HUDEP-2 (cell line): ENCODE results near the gene STAMBPL1.
"Not testable (repeated sequence)": the region's sequence is repeated elsewhere in the genome, so short reads cannot be mapped to it uniquely, and the experiment has no call there.

Source experiments
- DNase-seq, 76 experiments: peaks; one replicate each; lab custom pipeline; 2025; ENCODE audit not compliant: unreplicated experiment in 76 of 76; lab: John Stamatoyannopoulos, UW

STAMBPL1 gene

GRCh38 chr10:88918191-88918905, 38.3 kb downstream of the STAMBPL1 start:
- DNase-seq: no peak

GRCh38 chr10:88919041-88919440, 39.0 kb downstream of the STAMBPL1 start:
- no peak for DNase-seq

- no peak for DNase-seq
Measured at GRCh38 chr10:88920198-88920597, 40.2 kb downstream of the STAMBPL1 start.

GRCh38 chr10:88920986-88921593, 41.0 kb downstream of the STAMBPL1 start:
- no peak for DNase-seq

GRCh38 chr10:88922041-88922440, 42.0 kb downstream of the STAMBPL1 start:
- no peak for DNase-seq

DNA sequence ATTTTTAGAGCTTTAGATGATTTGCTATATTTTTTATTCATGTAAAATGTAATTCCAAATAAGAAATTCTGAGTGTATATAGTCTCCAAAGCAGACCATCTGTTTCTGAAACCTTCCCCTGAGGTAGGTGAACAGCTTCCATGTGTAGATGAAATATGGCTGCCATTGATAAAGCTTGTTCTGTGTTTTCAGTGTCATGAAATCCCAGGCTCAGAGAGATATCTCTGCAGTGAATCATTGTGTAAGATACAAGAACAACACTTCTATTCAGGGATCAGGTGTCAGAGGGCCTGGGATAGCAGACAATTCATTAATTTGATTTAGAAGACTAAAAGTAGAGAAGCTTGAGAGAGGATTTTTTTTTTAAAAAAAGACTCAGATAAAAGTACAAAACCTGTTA, 43.5 kb downstream of the STAMBPL1 start:
- no peak for DNase-seq

DNA sequence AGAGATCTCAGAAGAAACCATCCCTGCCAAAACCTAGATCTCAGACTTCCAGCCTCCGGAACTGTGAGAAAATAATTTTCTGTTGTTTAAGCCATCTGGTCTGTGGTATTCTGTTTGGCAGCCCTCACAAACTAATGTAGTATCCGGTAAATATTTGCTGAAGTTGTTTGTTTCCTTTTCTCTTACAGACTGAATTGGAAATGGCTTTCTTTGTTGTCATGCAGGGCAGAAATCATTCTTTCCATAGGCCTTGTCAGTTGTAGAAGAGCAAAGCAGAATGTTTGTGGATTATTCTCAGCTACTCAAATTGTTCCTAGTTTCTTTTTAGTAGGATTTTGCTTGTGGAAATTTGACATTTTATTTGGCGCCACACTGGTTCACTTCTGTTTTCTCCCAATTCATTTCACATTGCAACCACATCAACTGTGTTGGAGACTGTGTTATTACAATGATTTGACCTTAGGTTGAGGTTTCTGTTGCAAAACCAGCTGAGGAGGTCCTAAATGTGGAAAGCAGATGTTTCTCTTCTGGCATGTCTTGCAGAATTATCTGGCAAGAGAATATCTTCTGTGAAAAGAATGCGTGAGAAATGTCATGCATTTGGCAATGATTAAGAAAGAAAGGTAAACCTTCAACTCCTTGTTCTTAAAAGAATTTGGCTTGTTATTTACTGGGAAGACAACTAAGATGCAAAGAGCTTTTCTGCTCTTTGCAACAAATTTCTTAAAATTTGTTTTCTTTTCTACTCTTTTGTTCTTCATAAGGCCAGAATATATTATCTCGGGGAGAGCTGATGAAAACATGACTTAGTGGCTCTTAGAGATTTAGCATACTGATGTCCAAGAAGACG, 46.7 kb downstream of the STAMBPL1 start:
- no peak for DNase-seq

DNA sequence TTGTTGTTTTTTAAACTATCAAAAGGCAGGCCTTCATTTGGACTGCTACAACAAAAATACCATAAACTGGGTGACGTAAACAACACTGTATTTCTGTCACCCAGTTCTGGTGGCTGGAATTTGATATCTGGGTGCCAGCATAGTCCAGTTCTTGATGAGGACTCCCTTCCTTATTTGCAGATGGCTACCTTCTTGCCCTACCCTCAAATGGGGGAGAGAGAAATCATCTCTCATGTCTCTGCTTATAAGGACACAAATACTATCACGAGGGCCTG, 47.3 kb downstream of the STAMBPL1 start:
- no peak for DNase-seq

DNA sequence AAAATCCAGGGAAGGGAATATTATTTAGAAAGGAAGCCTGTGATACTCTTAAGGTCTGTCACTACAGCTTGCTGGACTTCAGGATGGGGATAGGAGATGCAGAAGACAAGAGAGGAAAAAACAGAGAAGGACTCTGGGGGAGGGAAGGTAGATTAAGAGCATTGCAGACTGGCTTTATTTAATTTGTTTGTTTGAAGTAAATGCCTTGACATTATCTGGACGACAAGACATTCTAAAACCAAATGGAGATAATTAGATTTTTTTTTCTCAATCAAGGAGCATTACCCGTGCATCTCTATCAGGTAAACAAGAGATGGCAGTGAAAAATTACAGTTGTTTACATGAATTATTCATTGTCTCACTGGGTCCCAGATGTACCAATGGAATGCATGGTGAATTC, 48.2 kb downstream of the STAMBPL1 start:
- no peak for DNase-seq

DNA sequence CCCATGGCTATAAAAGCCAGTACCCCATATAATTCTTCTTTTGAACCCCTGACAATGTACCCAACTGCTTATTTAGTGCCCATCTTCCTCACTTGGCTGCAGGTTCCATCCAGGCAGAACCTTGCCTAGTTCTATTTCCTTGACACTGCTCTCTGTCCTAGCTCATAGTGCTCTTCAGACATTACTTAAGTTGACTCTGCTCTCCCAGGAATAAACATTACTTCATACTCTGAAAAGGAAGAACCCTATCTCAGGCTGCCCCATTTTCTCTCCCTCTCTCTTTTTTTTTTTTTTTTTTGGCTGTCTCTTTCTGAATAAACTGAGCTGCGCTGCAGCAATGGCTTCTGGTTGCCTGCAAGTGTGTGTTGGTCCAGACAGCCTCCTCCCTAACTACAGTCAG, 51.5 kb downstream of the STAMBPL1 start:
- DNase-seq: no peak

DNA sequence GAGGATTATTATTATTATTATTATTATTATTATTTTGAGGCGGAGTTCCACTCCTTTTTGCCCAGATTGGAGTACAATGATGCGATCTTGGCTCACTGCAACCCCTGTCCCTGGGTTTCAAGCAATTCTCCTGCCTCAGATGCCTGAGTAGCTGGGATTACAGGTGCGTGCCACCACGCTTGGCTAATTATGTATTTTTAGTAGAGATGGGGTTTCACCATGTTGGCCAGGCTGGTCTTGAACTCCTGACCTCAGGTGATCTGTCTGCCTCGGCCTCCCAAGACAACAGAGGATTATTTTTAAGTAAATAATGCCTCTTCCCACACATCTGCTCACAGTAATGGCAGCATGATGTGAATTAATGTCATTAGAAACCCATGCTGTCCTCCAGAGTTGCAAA, 52.0 kb downstream of the STAMBPL1 start:
- DNase-seq: not testable (repeated sequence)

DNA sequence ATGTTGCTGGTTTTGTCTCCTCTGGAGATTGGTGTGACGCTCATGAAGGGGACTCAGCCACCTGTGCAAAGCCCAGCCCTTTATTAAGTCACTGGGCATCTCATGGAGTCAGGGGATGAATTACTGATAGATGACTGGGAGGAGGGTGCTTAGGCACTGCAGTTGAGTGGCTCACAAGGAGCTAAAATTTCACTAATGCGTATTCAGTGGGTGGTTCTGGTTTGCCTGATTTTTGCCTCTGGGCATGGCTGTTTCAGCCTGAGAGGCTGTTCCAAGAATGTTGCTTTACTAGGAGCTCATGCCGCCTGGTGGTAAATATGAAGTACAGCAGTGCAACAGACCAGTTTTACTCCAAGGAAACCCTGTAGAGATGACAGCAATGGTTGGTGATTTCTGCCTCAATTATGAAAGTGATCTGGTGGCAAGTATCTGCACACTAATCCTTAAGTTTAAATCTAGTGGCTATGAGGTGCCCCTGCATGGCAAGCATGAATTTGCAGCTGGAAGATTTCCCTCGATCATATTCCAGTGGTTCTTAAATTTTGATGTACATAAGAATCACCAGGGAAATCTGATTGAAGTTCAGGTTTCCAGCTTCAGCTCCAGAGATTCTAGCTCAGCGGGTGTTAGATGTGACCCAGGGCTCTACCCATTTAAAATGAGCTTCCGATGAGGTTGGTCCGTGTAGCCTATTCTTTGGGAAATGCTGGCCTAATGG, 52.7 kb downstream of the STAMBPL1 start:
- peak in 28 of 76 experiments; percentile 1 to 59 (median 19) for DNase-seq

DNA sequence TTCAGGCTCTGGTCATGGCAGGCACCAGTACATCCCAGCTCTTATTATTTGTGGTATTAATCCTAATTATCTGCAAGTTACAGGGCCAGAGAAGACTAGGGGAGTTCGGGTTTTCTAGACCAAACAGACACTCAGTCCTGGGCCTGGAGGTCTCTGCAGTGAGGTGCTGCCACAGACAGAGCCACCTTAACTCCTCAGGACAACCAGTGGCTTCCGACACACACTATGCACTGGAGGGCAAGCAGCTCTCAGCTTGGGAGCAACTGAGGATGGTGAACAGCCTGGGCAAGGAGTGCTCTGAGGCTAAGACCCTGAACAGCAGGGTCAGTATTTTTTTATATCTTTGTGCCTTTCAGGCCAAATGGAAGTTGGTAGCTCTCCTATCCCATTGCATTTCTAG, 53.5 kb downstream of the STAMBPL1 start:
- DNase-seq: no peak

DNA sequence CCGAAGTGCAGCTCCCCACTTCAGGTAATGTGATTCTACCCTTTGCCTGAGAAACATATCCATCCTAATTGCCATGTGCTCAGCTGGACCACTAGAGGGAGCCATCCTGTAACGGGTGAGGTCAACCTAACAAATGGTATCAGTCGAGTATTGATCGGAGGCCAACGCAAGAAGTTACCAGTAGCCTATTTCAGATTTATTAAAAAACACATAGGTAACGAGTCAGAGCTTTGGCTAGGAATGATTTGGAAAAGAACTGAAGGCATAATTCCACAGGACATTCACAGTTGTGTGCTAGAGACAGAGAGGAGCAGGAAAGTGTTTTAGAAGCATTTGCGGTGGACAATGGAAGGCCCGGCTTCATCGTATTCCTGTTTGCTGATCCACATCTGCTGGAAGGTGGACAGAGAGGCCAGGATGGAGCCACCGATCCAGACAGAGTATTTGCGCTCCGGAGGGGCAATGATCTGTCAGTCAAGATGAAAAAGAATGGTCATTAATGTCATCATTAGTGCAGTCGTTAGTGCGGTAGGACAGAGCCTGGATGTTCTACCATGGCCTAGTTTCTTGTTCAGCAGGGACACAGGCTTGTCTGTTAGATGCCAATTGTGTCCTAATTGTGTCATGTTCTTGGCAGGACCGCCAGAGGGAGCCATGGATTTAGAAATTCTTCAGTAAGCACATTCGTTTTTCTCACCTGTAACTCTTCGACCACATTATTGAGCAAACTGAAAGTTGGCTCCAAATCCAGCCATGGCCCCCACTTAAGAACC, 55.0 kb downstream of the STAMBPL1 start:
- peak in 70 of 76 experiments; percentile 5 to 76 (median 45) for DNase-seq

DNA sequence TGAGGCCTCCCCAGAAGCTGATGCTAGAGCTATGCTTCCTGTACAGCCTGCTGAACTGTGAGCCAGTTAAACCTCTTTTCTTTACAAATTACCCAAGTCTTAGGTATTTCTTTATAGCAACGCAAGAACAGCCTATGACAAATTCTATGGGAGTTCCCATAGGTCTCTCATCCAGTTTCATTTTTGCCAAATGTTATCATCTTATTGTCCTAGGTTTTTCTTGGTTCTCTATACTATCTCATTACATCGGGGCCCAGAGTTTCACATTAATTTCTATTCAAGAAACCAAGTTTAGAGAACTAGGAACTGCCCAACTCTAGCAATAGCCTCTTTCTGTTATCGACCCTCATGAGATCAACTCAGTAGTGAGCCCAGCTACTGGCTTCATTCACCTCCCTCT, 56.6 kb downstream of the STAMBPL1 start:
- DNase-seq: no peak

DNA sequence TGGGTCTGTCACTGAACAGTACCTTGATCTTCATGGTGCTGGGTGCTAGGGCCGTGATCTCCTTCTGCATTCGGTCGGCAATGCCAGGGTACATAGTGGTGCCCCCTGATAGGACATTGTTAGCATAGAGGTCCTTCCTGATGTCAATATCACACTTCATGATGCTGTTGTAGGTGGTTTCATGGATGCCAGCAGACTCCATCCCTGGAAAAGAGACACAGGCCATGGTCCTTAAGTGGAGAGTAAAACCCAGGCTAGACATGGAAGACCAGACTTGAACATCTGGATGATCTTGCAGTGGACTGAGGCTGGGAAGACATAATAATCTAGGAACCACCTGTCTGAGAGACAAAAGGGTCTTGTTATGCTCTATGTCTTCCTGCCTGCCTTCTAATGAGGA, 58.0 kb downstream of the STAMBPL1 start:
- DNase-seq: no peak

DNA sequence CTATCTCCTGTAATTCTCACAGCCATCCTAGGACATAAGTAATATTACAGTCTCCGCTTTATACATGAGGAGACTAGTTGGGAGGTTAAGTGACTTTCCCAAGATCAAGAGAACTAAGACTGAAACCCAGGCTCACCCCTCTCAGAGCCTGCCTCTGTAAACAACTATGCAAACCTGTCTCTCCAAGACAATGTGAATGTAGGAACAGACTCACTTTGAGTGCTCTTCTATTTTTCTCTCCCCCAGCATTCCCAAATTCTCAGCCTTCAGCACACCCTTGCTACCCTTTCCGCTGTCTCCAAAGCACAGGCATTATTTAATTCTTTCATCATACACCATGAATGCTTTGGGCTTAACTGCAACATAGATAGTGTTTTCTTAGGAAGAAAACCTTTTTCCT, 58.9 kb downstream of the STAMBPL1 start:
- DNase-seq: no peak

- DNase-seq: no peak
Measured at GRCh38 chr10:88941026-88941425, 61.0 kb downstream of the STAMBPL1 start.

GRCh38 chr10:88943778-88944177, 63.7 kb downstream of the STAMBPL1 start:
- no peak for DNase-seq

- DNase-seq: no peak
Measured at GRCh38 chr10:88944813-88945212, 64.8 kb downstream of the STAMBPL1 start.

GRCh38 chr10:88946200-88946599, 66.2 kb downstream of the STAMBPL1 start:
- DNase-seq: no peak
